HepG2 (cell line): ENCODE results near the gene WNK2. TPM values are rescaled to one million over a fixed set of nuclear protein-coding genes. Genes with fewer than 3 reads are reported as not detected.

ENCODE experiments used
- CREM ChIP-seq, 2 experiments: sonication (generic) in 1 of 2; formaldehyde crosslinking in 1 of 2; IDR thresholded peaks; 2 replicates each; pipeline versions ENCODE4 v1.4.0 to v1.6.1; 2016 to 2020; ENCODE audit warnings: antibody characterized with exemption in 1 of 2, mild to moderate bottlenecking in 1 of 2, missing genetic modification reagents in 1 of 2
- ERF ChIP-seq: IDR thresholded peaks from 2 replicates; pipeline ENCODE4 v1.6.1; 2018; ENCODE audit warnings: missing biosample characterization, missing genetic modification reagents
- FOXK2 ChIP-seq: fragments of 450-650 bp; IDR thresholded peaks from 2 replicates; pipeline ENCODE4 v1.6.1; 2016
- GATAD2A ChIP-seq: IDR thresholded peaks from 2 replicates; pipeline ENCODE4 v1.6.1; 2016
- HMGA1 ChIP-seq: sonication (generic); formaldehyde crosslinking; conservative IDR thresholded peaks from 2 replicates; pipeline ENCODE4 v1.4.0; 2020; ENCODE audit warnings: missing genetic modification reagents
- HNRNPL ChIP-seq: fragments of 200-400 bp; formaldehyde crosslinking; IDR thresholded peaks from 2 replicates; pipeline ENCODE4 v1.6.1; 2017; ENCODE audit warnings: mild to moderate bottlenecking, low read depth, low read length
- MAZ ChIP-seq, 2 experiments: sonication (generic) in 1 of 2; formaldehyde crosslinking in 1 of 2; IDR thresholded peaks; 2 replicates each; pipeline versions ENCODE4 v1.5.0 to v1.6.1; 2012 to 2020; ENCODE audit warnings: low read depth in 2 of 2, mild to moderate bottlenecking in 2 of 2, borderline replicate concordance in 1 of 2, improper control_type of control experiment in 1 of 2, low read length in 1 of 2, missing genetic modification reagents in 1 of 2, moderate library complexity in 1 of 2
- MNT ChIP-seq: fragments of 450-650 bp; IDR thresholded peaks from 2 replicates; pipeline ENCODE4 v1.6.1; 2016
- NCOA1 ChIP-seq: sonication (generic); formaldehyde crosslinking; IDR thresholded peaks from 2 replicates; pipeline ENCODE4 v1.9.0; 2021; ENCODE audit warnings: missing genetic modification reagents
- NONO ChIP-seq, 2 experiments: fragments of 450-650 bp in 1 of 2; sonication (generic) in 1 of 2; formaldehyde crosslinking in 1 of 2; IDR thresholded peaks in 1 of 2; conservative IDR thresholded peaks in 1 of 2; 2 replicates each; pipeline versions ENCODE4 v1.6.1 to v1.8.0; 2017 to 2022; ENCODE audit warnings: mild to moderate bottlenecking in 1 of 2, missing genetic modification reagents in 1 of 2, moderate library complexity in 1 of 2
- NR2F2 ChIP-seq: IDR thresholded peaks from 2 replicates; pipeline ENCODE4 v1.6.1; 2012; ENCODE audit warnings: low read depth, inconsistent platforms, borderline replicate concordance
- PATZ1 ChIP-seq: sonication (generic); formaldehyde crosslinking; IDR thresholded peaks from 2 replicates; pipeline ENCODE4 v1.4.0; 2020; ENCODE audit warnings: missing genetic modification reagents
- POGK ChIP-seq: sonication (generic); formaldehyde crosslinking; conservative IDR thresholded peaks from 2 replicates; pipeline ENCODE4 v1.8.0; 2022; ENCODE audit warnings: mild to moderate bottlenecking, moderate library complexity, missing genetic modification reagents
- UBTF ChIP-seq: sonication (generic); formaldehyde crosslinking; IDR thresholded peaks from 2 replicates; pipeline ENCODE4 v1.4.0; 2020; ENCODE audit warnings: mild to moderate bottlenecking, missing genetic modification reagents
- ZBTB7A ChIP-seq: sonication (generic); formaldehyde crosslinking; IDR thresholded peaks from 2 replicates; pipeline ENCODE4 v1.8.0; 2022; ENCODE audit warnings: mild to moderate bottlenecking, missing genetic modification reagents
- ZFP91 ChIP-seq: sonication (generic); formaldehyde crosslinking; IDR thresholded peaks from 2 replicates; pipeline ENCODE4 v1.9.0; 2022; ENCODE audit warnings: missing genetic modification reagents, mild to moderate bottlenecking, borderline replicate concordance
- ZNF17 ChIP-seq: sonication (generic); formaldehyde crosslinking; IDR thresholded peaks from 2 replicates; pipeline ENCODE4 v1.5.0; 2020; ENCODE audit warnings: mild to moderate bottlenecking, missing genetic modification reagents
- ZNF30 ChIP-seq: sonication (generic); formaldehyde crosslinking; IDR thresholded peaks from 2 replicates; pipeline ENCODE4 v1.5.0; 2020; ENCODE audit warnings: mild to moderate bottlenecking, missing genetic modification reagents
- ZNF331 ChIP-seq: sonication (generic); formaldehyde crosslinking; IDR thresholded peaks from 2 replicates; pipeline ENCODE4 v1.4.0; 2020; ENCODE audit warnings: missing genetic modification reagents
- ZNF569 ChIP-seq: sonication (generic); formaldehyde crosslinking; IDR thresholded peaks from 2 replicates; pipeline ENCODE4 v1.5.0; 2020; ENCODE audit warnings: mild to moderate bottlenecking, missing genetic modification reagents, moderate library complexity, borderline replicate concordance
- polyA plus RNA-seq, 8 experiments: library from polyadenylated mRNA; depleted of rRNA in 3 of 8; stranded (reverse) in 7 of 8; unstranded in 1 of 8; fragments of >200 nt; fragmentation: Illumina TruSeq in 4 of 8; extraction: Trizol in 4 of 8; gene quantifications; 2 replicates each; pipeline versions ENCODE4 v1.2.1 to v1.2.3, GENCODE V29; 2011 to 2016; ENCODE audit warnings: low read depth in 4 of 8, missing spikeins in 1 of 8, mixed read lengths in 1 of 8; ENCODE audit not compliant: insufficient read depth in 1 of 8
- total RNA-seq, 5 experiments: library from RNA; depleted of rRNA; stranded (reverse); fragments of >200 nt; fragmentation: Illumina TruSeq; extraction: Trizol; gene quantifications; 2 replicates each; pipeline ENCODE4 v1.2.3, GENCODE V29; 2016; ENCODE audit warnings: low read depth in 1 of 5

WNK2 gene
- total and polyA plus RNA-seq, 2 of the 13 experiments (the other 11 are each of a cell fraction or from before 2014, with no cell fraction given) = 10.5 to 12.0 TPM

- TF ChIP-seq MAZ (IDR thresholded peaks at IDR 0.05; ENCODE audit: borderline replicate concordance, low read depth, low read length) (no peak), MAZ (CRISPR knock-in tag; IDR thresholded peaks at IDR 0.05; ENCODE audit: low read depth) (no peak), NCOA1 (no peak), CREM (IDR thresholded peaks at IDR 0.05) (peak; percentile 53; the same call in 1 of the 2 replicates), CREM (CRISPR knock-in tag; IDR thresholded peaks at IDR 0.05) (no peak), HMGA1 (CRISPR knock-in tag) (no peak), ZFP91 (CRISPR knock-in tag) (no peak), POGK (0 out of 2 replicates have a peak, but pooled peaks have one; percentile 15), ZNF17 (CRISPR knock-in tag) (no peak), ZNF569 (CRISPR knock-in tag) (no peak), ZNF331 (peak; percentile 41; the same call in 1 of the 2 replicates), ZNF30 (no peak), PATZ1 (CRISPR knock-in tag) (peak; percentile 89), UBTF (CRISPR knock-in tag) (peak; percentile 58; the same call in 1 of the 2 replicates), FOXK2 (no peak), MNT (no peak), HNRNPL (peak; percentile 98), NONO (IDR thresholded peaks at IDR 0.05) (no peak), NONO (CRISPR knock-in tag; conservative IDR thresholded peaks at IDR 0.05) (peak; percentile 79), ZBTB7A (CRISPR knock-in tag) (0 out of 2 replicates have a peak, but pooled peaks have one; percentile 30), GATAD2A (CRISPR knock-in tag) (peak; percentile 84), ERF (0 out of 2 replicates have a peak, but pooled peaks have one; percentile 44), NR2F2 (peak; percentile 56; the same call in 1 of the 2 replicates)
These were observed 57.0 kb downstream of the WNK2 start (continued) for GRCh38 chr9:93240891-93241334.
